H1 (cell line): Measurements from ENCODE around the gene SS18L1. TPM values are rescaled to one million over a fixed set of nuclear protein-coding genes. Genes with fewer than 3 reads are reported as not detected.

Experiments used
- CTCF ChIA-PET: fragments of 300-600 bp; sonication (Branson Sonifier 250); formaldehyde crosslinking; loops from one replicate; lab custom pipeline; 2021; ENCODE audit not compliant: partially characterized antibody; lab: Charles Lee
- POLR2A ChIA-PET: fragments of 300-600 bp; sonication (Branson Sonifier 250); formaldehyde crosslinking; loops from one replicate; lab custom pipeline; 2021; ENCODE audit warnings: inconsistent platforms; ENCODE audit not compliant: partially characterized antibody; lab: Charles Lee
- DNase-seq, 2 experiments: peaks; one replicate each; pipeline versions ENCODE4 v3.0.0 to v3.0.0-alpha.2; 2010 to 2022; ENCODE audit warnings: low spot score in 2 of 2, low read depth in 1 of 2, mixed read lengths in 1 of 2
- FAIRE-seq: peaks from 2 replicates; lab custom pipeline; 2011; peaks lifted over from hg19 to GRCh38; lab: Jason Lieb, UNC
- H2AFZ ChIP-seq: 2 replicates; pipeline ENCODE4 v1.8.1; 2012; ENCODE audit warnings: low read length, inconsistent platforms
- H2AK5ac ChIP-seq: 2 replicates; pipeline ENCODE4 v1.6.1; 2013; ENCODE audit warnings: low read depth, low read length
- H2BK120ac ChIP-seq: replicated peaks from 2 replicates; pipeline ENCODE3; 2013; ENCODE audit warnings: low read depth, low read length, inconsistent platforms
- H2BK12ac ChIP-seq: 2 replicates; pipeline ENCODE4 v1.6.1; 2013; ENCODE audit warnings: low read depth, low read length
- H2BK15ac ChIP-seq: 2 replicates; pipeline ENCODE4 v1.6.1; 2013; ENCODE audit warnings: low read length
- H2BK20ac ChIP-seq: 2 replicates; pipeline ENCODE4 v1.6.1; 2013; ENCODE audit warnings: low read length
- H2BK5ac ChIP-seq: 2 replicates; pipeline ENCODE4 v1.6.1; 2013; ENCODE audit warnings: low read depth, low read length
- H3K14ac ChIP-seq: 2 replicates; pipeline ENCODE4 v1.6.1; 2013; ENCODE audit warnings: inconsistent platforms; ENCODE audit not compliant: insufficient read length
- H3K18ac ChIP-seq: 2 replicates; pipeline ENCODE4 v1.6.1; 2013; ENCODE audit warnings: low read length; ENCODE audit errors: extremely low read depth
- H3K23ac ChIP-seq: 2 replicates; pipeline ENCODE4 v1.6.1; 2013; ENCODE audit warnings: inconsistent platforms; ENCODE audit not compliant: insufficient read length
- H3K23me2 ChIP-seq: 2 replicates; pipeline ENCODE4 v1.6.1; 2013; ENCODE audit warnings: low read depth, low read length
- H3K27ac ChIP-seq: 2 replicates; pipeline ENCODE4 v1.6.1; 2011; ENCODE audit warnings: low read depth, low read length, inconsistent platforms
- H3K27me3 ChIP-seq, 4 experiments: replicated peaks in 1 of 4; 1 replicate in 1 of 4; 2 replicates in 3 of 4; pipeline versions ENCODE4 v1.6.1 to v1.8.1; 2011 to 2013; ENCODE audit warnings: low read length in 3 of 4, mild to moderate bottlenecking in 3 of 4, inconsistent platforms in 2 of 4, mixed read lengths in 2 of 4, moderate library complexity in 1 of 4; ENCODE audit not compliant: control insufficient read depth in 3 of 4, insufficient read depth in 3 of 4; ENCODE audit errors: extremely low read depth in 1 of 4
- H3K36me3 ChIP-seq, 4 experiments: 2 replicates each; pipeline versions ENCODE4 v1.6.1 to v1.8.1; 2011 to 2013; ENCODE audit warnings: mild to moderate bottlenecking in 4 of 4, low read length in 3 of 4, moderate library complexity in 2 of 4, control low read depth in 1 of 4, inconsistent platforms in 1 of 4; ENCODE audit not compliant: insufficient read depth in 4 of 4, control insufficient read depth in 2 of 4
- H3K4ac ChIP-seq: replicated peaks from 2 replicates; pipeline ENCODE3; 2013; ENCODE audit warnings: low read length, low read depth, mixed read lengths, inconsistent platforms; ENCODE audit not compliant: insufficient read length
- H3K4me1 ChIP-seq, 4 experiments: replicated peaks in 1 of 4; 1 replicate in 1 of 4; 2 replicates in 3 of 4; pipeline versions ENCODE4 v1.6.1 to v1.8.1; 2011 to 2013; ENCODE audit warnings: low read length in 3 of 4, inconsistent platforms in 2 of 4, mixed read lengths in 1 of 4; ENCODE audit not compliant: insufficient read depth in 4 of 4, control insufficient read depth in 3 of 4
- H3K4me2 ChIP-seq, 2 experiments: 2 replicates each; pipeline versions ENCODE4 v1.6.1 to v1.8.1; 2011 to 2013; ENCODE audit warnings: low read depth in 2 of 2, low read length in 2 of 2, control low read depth in 1 of 2, inconsistent platforms in 1 of 2, mild to moderate bottlenecking in 1 of 2; ENCODE audit not compliant: insufficient read depth in 1 of 2
- H3K4me3 ChIP-seq, 4 experiments: fragments of 200-600, 300-600 bp in 1 of 4; sonication (generic), shearing (Covaris generic), sonication (Bioruptor Twin) in 1 of 4; 2 replicates each; pipeline versions ENCODE4 v1.5.1 to v1.8.1; 2011 to 2016; ENCODE audit warnings: low read length in 4 of 4, low read depth in 3 of 4, control low read depth in 2 of 4, inconsistent platforms in 2 of 4, mild to moderate bottlenecking in 2 of 4, mixed read lengths in 1 of 4, moderate library complexity in 1 of 4; ENCODE audit not compliant: insufficient read depth in 2 of 4; ENCODE audit errors: extremely low read depth in 1 of 4
- H3K56ac ChIP-seq: replicated peaks from 2 replicates; pipeline ENCODE3; 2013; ENCODE audit warnings: low read depth, mild to moderate bottlenecking, mixed read lengths, low read length, inconsistent platforms; ENCODE audit not compliant: insufficient read length
- H3K79me1 ChIP-seq: 2 replicates; pipeline ENCODE4 v1.6.1; 2013; ENCODE audit warnings: low read depth, low read length, control low read depth
- H3K79me2 ChIP-seq, 2 experiments: 2 replicates each; pipeline versions ENCODE4 v1.6.1 to v1.8.1; 2012 to 2013; ENCODE audit warnings: low read length in 2 of 2, mild to moderate bottlenecking in 2 of 2, inconsistent platforms in 1 of 2; ENCODE audit not compliant: insufficient read depth in 2 of 2, control insufficient read depth in 1 of 2
- H3K9ac ChIP-seq, 4 experiments: replicated peaks in 1 of 4; 1 replicate in 1 of 4; 2 replicates in 3 of 4; pipeline versions ENCODE4 v1.6.1 to v1.8.1; 2011 to 2013; ENCODE audit warnings: low read depth in 3 of 4, low read length in 3 of 4, control low read depth in 2 of 4, mild to moderate bottlenecking in 2 of 4, moderate library complexity in 2 of 4, inconsistent platforms in 1 of 4; ENCODE audit errors: extremely low read depth in 1 of 4
- H3K9me3 ChIP-seq, 2 experiments: 2 replicates each; pipeline versions ENCODE4 v1.6.1 to v1.8.1; 2012 to 2013; ENCODE audit warnings: mild to moderate bottlenecking in 2 of 2, moderate library complexity in 2 of 2, control low read depth in 1 of 2, inconsistent platforms in 1 of 2, low read depth in 1 of 2, low read length in 1 of 2, mixed read lengths in 1 of 2; ENCODE audit not compliant: insufficient read depth in 2 of 2
- H4K20me1 ChIP-seq, 2 experiments: replicated peaks in 1 of 2; 2 replicates each; pipeline versions ENCODE3 to v1.8.1; 2011 to 2013; ENCODE audit warnings: inconsistent platforms in 2 of 2, low read length in 2 of 2, mild to moderate bottlenecking in 1 of 2; ENCODE audit not compliant: insufficient read depth in 2 of 2, control insufficient read depth in 1 of 2
- H4K5ac ChIP-seq: 2 replicates; pipeline ENCODE4 v1.6.1; 2013; ENCODE audit warnings: low read length, low read depth, mixed read lengths, inconsistent platforms; ENCODE audit not compliant: insufficient read length
- H4K8ac ChIP-seq: 2 replicates; pipeline ENCODE4 v1.8.0; 2013; ENCODE audit warnings: mild to moderate bottlenecking, moderate library complexity, low read length, inconsistent platforms; ENCODE audit not compliant: insufficient read depth; ENCODE audit errors: extremely low read depth
- H4K91ac ChIP-seq: replicated peaks from 2 replicates; pipeline ENCODE3; 2013; ENCODE audit warnings: low read length, mixed read lengths, inconsistent platforms; ENCODE audit not compliant: insufficient read length
- CEBPB ChIP-seq: IDR thresholded peaks from 2 replicates; pipeline ENCODE4 v1.6.1; 2012; ENCODE audit warnings: low read depth, low read length
- CHD2 ChIP-seq: IDR thresholded peaks from 2 replicates; pipeline ENCODE4 v1.6.1; 2012; ENCODE audit warnings: low read length, improper control_type of control experiment
- EP300 ChIP-seq, 2 experiments: IDR thresholded peaks; 1 replicate in 1 of 2; 2 replicates in 1 of 2; pipeline ENCODE4 v1.6.1; 2011 to 2012; ENCODE audit warnings: low read depth in 2 of 2, low read length in 2 of 2, mild to moderate bottlenecking in 2 of 2, borderline replicate concordance in 1 of 2, inconsistent platforms in 1 of 2, moderate library complexity in 1 of 2
- NRF1 ChIP-seq: IDR thresholded peaks from 2 replicates; pipeline ENCODE4 v1.6.1; 2011; ENCODE audit warnings: mild to moderate bottlenecking, low read depth, low read length, improper control_type of control experiment
- POLR2A ChIP-seq, 2 experiments: IDR thresholded peaks; 1 replicate in 1 of 2; 2 replicates in 1 of 2; pipeline ENCODE4 v1.6.1; 2011; ENCODE audit warnings: low read depth in 2 of 2, low read length in 2 of 2, mild to moderate bottlenecking in 2 of 2; ENCODE audit errors: control extremely low read depth in 1 of 2
- SP4 ChIP-seq: IDR thresholded peaks from 2 replicates; pipeline ENCODE4 v1.6.1; 2012; ENCODE audit warnings: low read length, inconsistent platforms
- WGBS, 2 experiments: shearing (Covaris generic) in 1 of 2; methylation state at CpG; one replicate each; pipeline versions ENCODE4 v1.1.6 to v1.1.7; 2013 to 2015; ENCODE audit warnings: low lambda C conversion rate in 2 of 2, mixed read lengths in 2 of 2, inconsistent platforms in 1 of 2, low coverage in 1 of 2, missing lambda C conversion rate in 1 of 2; ENCODE audit not compliant: insufficient replicate concordance in 2 of 2, insufficient coverage in 1 of 2, insufficient read length in 1 of 2; ENCODE audit errors: extremely low coverage in 1 of 2, missing lambda C conversion rate in 1 of 2; 5-methylcytosine and 5-hydroxymethylcytosine counted together
- polyA plus RNA-seq, 7 experiments: library from polyadenylated mRNA; depleted of rRNA in 3 of 7; stranded (reverse) in 5 of 7; unstranded in 2 of 7; fragments of >200 nt in 5 of 7; fragments of 200-250 nt in 2 of 7; gene quantifications; 1 replicate in 5 of 7; 2 replicates in 1 of 7; 4 replicates in 1 of 7; pipeline versions ENCODE4 v1.2.1 to v1.2.3, GENCODE V29; 2011 to 2013; ENCODE audit warnings: missing spikeins in 2 of 7, mixed read lengths in 2 of 7
- total RNA-seq: library from RNA; stranded (reverse); fragmentation: NEBNext Ultra II Directional; extraction: Animal tissue kit (Norgen Biotek cat#: 25700); gene quantifications from 2 replicates; pipeline ENCODE4 v1.2.1, GENCODE V29; 2021

The SS18L1 gene
- total and polyA plus RNA-seq, 2 of the 8 experiments (the other 6 are each of a cell fraction or from before 2014, with no cell fraction given), result 28.4 to 29.7 TPM

DNA sequence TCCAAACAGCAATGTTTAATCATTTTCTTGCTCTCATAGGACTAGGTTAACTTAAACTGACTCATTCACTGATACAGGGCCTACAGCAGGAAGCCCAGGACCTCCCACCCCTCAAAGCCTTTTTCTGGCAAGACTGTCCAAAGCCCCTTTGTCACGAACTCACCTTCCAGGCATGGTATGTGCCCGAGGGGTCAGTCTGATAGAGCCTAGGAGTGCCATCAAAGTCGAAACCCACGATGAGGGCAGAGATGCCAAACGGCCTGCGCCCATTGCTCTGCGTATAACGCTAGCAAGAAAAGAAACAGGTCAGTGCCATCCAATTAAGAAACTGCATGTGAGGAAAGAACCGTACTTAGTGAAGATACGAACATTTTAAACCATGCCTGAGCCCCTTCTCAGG, 4.7 kb upstream of the SS18L1 start:
- peaks cover 22 to 52% of the 10 kb centered on the region in 2 experiments for H4K20me1 ChIP-seq
- no peak overlapping the region for H4K8ac ChIP-seq
- WGBS, 2 experiments, result 96% methylated on average over 10 of the region's 10 CpGs; no CpG with 5 or more reads in 1 of the 2 experiments
- no peak overlapping the region for H2AFZ ChIP-seq
- H2BK12ac ChIP-seq, result no peak overlapping the region
- no peak overlapping the region for H2BK5ac ChIP-seq
- H2BK20ac ChIP-seq, result no peak overlapping the region
- peaks cover 20 to 44% of the 10 kb centered on the region in 2 experiments for H3K79me2 ChIP-seq
- no peak overlapping the region for H2BK15ac ChIP-seq
- ChIA-PET CTCF (interaction anchor here (1.1 to 5.3 kb wide), 7 partner anchors 10 to 128 kb away, joined by 3 to 57 read pairs (median 4); no protein-coding TSS in a partner anchor), POLR2A (interaction anchor here (0.7 to 5.6 kb wide), 3 partner anchors 12 to 154 kb away, joined by 3 to 62 read pairs (median 5); no protein-coding TSS in a partner anchor)
- no peak overlapping the region for H4K5ac ChIP-seq
- FAIRE-seq, result no peak
- no peak overlapping the region for H3K56ac ChIP-seq
- no peak overlapping the region for H3K18ac ChIP-seq
- DNase-seq, result no peak
- H3K36me3 ChIP-seq, result peaks cover 41 to 66% (median 55%) of the 10 kb centered on the region in 4 experiments
- no peak overlapping the region for H3K23ac ChIP-seq
- H3K9me3 ChIP-seq, result no peaks in the 10 kb centered on the region
- no peak overlapping the region for H3K9ac ChIP-seq
- H3K4me2 ChIP-seq, result no peak overlapping the region
- H3K4ac ChIP-seq, result no peak overlapping the region
- TF ChIP-seq CHD2 (no peak), EP300 (IDR thresholded peaks at IDR 0.05; ENCODE audit: borderline replicate concordance in 1 of 2, low read depth in 2 of 2, low read length in 2 of 2) (no peak), POLR2A (IDR thresholded peaks at IDR 0.05; ENCODE audit: control extremely low read depth in 1 of 2, low read depth in 2 of 2, low read length in 2 of 2) (no peak), NRF1 (no peak), CEBPB (no peak), SP4 (no peak)
- H3K27ac ChIP-seq, result no peak overlapping the region
- no peak overlapping the region for H4K91ac ChIP-seq
- H3K79me1 ChIP-seq, result peaks cover 4% of the 10 kb centered on the region
- no peaks in the 10 kb centered on the region; the same call in 1 of the 2 replicates for H3K23me2 ChIP-seq
- H3K4me3 ChIP-seq, result no peak overlapping the region
- H2BK120ac ChIP-seq, result no peak overlapping the region
- H3K27me3 ChIP-seq, result no peaks in the 10 kb centered on the region
- no peak overlapping the region for H2AK5ac ChIP-seq
- peaks cover 0 to 8% (median 2%) of the 10 kb centered on the region in 4 experiments; a peak in 3 of 7 replicates for H3K4me1 ChIP-seq
- no peak overlapping the region for H3K14ac ChIP-seq
